ENCODE results near the gene PKP1. TPM values are rescaled to one million over a fixed set of nuclear protein-coding genes. Genes with fewer than 3 reads are reported as not detected.

PKP1 gene
- total and polyA plus RNA-seq, 2 experiments from 2014 or later: 0.19 to 0.83 TPM

DNA sequence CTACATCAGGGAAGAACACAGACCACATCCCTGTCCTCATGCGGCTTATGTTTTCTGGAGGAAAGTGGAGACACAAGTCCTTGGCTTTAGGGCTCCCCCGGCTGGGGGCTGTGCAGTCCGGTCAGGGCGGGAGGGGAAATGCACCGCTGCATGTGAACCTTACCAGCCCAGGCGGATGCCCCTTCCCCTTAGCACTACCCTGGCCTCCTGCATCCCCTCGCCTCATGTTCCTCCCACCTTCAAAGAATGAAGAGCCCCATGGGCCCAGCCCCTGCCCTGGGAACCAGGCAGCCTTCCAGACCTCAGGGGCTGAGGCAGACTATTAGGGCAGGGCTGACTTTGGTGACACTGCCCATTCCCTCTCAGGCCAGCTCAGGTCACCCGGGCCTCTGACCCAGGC lies 48.7 kb downstream of the PKP1 start (continued):
- TF ChIP-seq, protein P1, sequence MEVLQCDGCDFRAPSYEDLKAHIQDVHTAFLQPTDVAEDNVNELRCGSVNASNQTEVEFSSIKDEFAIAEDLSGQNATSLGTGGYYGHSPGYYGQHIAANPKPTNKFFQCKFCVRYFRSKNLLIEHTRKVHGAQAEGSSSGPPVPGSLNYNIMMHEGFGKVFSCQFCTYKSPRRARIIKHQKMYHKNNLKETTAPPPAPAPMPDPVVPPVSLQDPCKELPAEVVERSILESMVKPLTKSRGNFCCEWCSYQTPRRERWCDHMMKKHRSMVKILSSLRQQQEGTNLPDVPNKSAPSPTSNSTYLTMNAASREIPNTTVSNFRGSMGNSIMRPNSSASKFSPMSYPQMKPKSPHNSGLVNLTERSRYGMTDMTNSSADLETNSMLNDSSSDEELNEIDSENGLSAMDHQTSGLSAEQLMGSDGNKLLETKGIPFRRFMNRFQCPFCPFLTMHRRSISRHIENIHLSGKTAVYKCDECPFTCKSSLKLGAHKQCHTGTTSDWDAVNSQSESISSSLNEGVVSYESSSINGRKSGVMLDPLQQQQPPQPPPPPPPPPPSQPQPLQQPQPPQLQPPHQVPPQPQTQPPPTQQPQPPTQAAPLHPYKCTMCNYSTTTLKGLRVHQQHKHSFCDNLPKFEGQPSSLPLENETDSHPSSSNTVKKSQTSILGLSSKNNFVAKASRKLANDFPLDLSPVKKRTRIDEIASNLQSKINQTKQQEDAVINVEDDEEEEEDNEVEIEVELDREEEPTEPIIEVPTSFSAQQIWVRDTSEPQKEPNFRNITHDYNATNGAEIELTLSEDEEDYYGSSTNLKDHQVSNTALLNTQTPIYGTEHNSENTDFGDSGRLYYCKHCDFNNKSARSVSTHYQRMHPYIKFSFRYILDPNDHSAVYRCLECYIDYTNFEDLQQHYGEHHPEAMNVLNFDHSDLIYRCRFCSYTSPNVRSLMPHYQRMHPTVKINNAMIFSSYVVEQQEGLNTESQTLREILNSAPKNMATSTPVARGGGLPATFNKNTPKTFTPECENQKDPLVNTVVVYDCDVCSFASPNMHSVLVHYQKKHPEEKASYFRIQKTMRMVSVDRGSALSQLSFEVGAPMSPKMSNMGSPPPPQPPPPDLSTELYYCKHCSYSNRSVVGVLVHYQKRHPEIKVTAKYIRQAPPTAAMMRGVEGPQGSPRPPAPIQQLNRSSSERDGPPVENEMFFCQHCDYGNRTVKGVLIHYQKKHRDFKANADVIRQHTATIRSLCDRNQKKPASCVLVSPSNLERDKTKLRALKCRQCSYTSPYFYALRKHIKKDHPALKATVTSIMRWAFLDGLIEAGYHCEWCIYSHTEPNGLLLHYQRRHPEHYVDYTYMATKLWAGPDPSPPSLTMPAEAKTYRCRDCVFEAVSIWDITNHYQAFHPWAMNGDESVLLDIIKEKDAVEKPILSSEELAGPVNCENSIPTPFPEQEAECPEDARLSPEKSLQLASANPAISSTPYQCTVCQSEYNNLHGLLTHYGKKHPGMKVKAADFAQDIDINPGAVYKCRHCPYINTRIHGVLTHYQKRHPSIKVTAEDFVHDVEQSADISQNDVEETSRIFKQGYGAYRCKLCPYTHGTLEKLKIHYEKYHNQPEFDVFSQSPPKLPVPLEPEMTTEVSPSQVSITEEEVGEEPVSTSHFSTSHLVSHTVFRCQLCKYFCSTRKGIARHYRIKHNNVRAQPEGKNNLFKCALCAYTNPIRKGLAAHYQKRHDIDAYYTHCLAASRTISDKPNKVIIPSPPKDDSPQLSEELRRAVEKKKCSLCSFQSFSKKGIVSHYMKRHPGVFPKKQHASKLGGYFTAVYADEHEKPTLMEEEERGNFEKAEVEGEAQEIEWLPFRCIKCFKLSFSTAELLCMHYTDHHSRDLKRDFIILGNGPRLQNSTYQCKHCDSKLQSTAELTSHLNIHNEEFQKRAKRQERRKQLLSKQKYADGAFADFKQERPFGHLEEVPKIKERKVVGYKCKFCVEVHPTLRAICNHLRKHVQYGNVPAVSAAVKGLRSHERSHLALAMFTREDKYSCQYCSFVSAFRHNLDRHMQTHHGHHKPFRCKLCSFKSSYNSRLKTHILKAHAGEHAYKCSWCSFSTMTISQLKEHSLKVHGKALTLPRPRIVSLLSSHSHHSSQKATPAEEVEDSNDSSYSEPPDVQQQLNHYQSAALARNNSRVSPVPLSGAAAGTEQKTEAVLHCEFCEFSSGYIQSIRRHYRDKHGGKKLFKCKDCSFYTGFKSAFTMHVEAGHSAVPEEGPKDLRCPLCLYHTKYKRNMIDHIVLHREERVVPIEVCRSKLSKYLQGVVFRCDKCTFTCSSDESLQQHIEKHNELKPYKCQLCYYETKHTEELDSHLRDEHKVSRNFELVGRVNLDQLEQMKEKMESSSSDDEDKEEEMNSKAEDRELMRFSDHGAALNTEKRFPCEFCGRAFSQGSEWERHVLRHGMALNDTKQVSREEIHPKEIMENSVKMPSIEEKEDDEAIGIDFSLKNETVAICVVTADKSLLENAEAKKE (CRISPR knock-in tag; IDR thresholded peaks at IDR 0.05): no peak
- TF ChIP-seq CREB1 (CRISPR knock-in tag; IDR thresholded peaks at IDR 0.05; ENCODE audit: low read depth): no peak
- TF ChIP-seq POLR2AphosphoS5 (IDR thresholded peaks at IDR 0.05; ENCODE audit: low read depth): no peak
- TF ChIP-seq JUNB (IDR thresholded peaks at IDR 0.05; ENCODE audit: unreplicated experiment): no peak
- TF ChIP-seq NANOG (IDR thresholded peaks at IDR 0.05; ENCODE audit: borderline replicate concordance): no peak
- no peak for TF ChIP-seq EZH2phosphoT487 (IDR thresholded peaks at IDR 0.05; ENCODE audit: unreplicated experiment)
- no peak for TF ChIP-seq ZNF331 (CRISPR knock-in tag; IDR thresholded peaks at IDR 0.05; ENCODE audit: low read depth)
- TF ChIP-seq EZH2 (IDR thresholded peaks at IDR 0.05; ENCODE audit: low read depth, unreplicated experiment): no peak
- TF ChIP-seq, protein P2, sequence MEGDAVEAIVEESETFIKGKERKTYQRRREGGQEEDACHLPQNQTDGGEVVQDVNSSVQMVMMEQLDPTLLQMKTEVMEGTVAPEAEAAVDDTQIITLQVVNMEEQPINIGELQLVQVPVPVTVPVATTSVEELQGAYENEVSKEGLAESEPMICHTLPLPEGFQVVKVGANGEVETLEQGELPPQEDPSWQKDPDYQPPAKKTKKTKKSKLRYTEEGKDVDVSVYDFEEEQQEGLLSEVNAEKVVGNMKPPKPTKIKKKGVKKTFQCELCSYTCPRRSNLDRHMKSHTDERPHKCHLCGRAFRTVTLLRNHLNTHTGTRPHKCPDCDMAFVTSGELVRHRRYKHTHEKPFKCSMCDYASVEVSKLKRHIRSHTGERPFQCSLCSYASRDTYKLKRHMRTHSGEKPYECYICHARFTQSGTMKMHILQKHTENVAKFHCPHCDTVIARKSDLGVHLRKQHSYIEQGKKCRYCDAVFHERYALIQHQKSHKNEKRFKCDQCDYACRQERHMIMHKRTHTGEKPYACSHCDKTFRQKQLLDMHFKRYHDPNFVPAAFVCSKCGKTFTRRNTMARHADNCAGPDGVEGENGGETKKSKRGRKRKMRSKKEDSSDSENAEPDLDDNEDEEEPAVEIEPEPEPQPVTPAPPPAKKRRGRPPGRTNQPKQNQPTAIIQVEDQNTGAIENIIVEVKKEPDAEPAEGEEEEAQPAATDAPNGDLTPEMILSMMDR (conservative IDR thresholded peaks at IDR 0.05; ENCODE audit: low read depth in 2 of 2): no peak
- TF ChIP-seq, protein P3, sequence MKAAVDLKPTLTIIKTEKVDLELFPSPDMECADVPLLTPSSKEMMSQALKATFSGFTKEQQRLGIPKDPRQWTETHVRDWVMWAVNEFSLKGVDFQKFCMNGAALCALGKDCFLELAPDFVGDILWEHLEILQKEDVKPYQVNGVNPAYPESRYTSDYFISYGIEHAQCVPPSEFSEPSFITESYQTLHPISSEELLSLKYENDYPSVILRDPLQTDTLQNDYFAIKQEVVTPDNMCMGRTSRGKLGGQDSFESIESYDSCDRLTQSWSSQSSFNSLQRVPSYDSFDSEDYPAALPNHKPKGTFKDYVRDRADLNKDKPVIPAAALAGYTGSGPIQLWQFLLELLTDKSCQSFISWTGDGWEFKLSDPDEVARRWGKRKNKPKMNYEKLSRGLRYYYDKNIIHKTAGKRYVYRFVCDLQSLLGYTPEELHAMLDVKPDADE (IDR thresholded peaks at IDR 0.05): no peak
- TF ChIP-seq STAT1 (IDR thresholded peaks at IDR 0.05; ENCODE audit: unreplicated experiment): no peak
